ENCODE data around the gene SYT1. TPM values are rescaled to one million over a fixed set of nuclear protein-coding genes. Genes with fewer than 3 reads are reported as not detected.

Gene SYT1
- total and polyA plus RNA-seq, 2 of the 4 experiments (the other 2 are of a cell fraction) = 2.8 to 3.0 TPM

DNA sequence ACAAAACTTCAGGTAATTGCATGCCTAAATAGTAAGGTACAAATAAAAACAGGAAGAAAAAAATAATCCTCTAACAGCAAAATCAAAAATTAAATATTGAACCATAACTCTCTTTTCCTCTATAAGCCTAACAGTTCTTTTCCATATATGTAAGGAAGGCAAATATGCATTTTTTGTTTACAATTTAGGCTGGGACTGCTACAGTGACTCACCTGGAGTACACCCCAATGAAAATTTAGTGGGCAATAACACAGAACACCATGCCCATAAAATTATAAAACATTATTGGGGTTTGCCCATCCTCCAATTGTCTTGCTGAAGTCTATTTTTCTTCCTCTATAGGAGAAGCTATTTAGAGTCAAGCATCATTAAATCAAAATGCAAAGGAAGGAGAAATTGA lies 549.2 kb downstream of the SYT1 start:
- no peak overlapping the region for H2BK5ac ChIP-seq (ENCODE audit: low read depth, low read length, poor library complexity, severe bottlenecking)
- H2AK9ac ChIP-seq (replicated peaks; ENCODE audit: low read depth, low read length, poor library complexity) = no peak overlapping the region
- H2AFZ ChIP-seq (replicated peaks; ENCODE audit: low read length, poor library complexity) = no peak overlapping the region
- peak overlapping the region; percentile 4; the same call in 1 of the 2 replicates for H2BK120ac ChIP-seq (ENCODE audit: low read depth, low read length)
- dilution Hi-C loops (cut with HindIII; ENCODE audit: low sequenced_read_pairs, unreplicated experiment) = no loop called here
- H4K5ac ChIP-seq (ENCODE audit: low read depth, low read length) = no peak overlapping the region
- H3K9ac ChIP-seq (ENCODE audit: low read depth, low read length) = no peak overlapping the region
- H2BK20ac ChIP-seq (ENCODE audit: low read depth, low read length) = no peak overlapping the region
- H4K20me1 ChIP-seq (ENCODE audit: insufficient read depth, low read length) = no peaks in the 10 kb centered on the region
- no peak overlapping the region for H3K23ac ChIP-seq (ENCODE audit: low read depth, low read length)
- ChIA-PET POLR2A (ENCODE audit: unreplicated experiment) (no interaction called here), CTCF (no interaction called here)
- H3K36me3 ChIP-seq (ENCODE audit: control insufficient read depth, insufficient read depth, low read length) = no peaks in the 10 kb centered on the region
- H3K4me3 ChIP-seq (ENCODE audit: insufficient read depth, low read depth, low read length) = no peak overlapping the region
- BruUV-seq (replicated peaks) = no TSS peak
- no peak overlapping the region for H3K4ac ChIP-seq (ENCODE audit: low read depth, low read length)
- H3K9me1 ChIP-seq (ENCODE audit: insufficient read depth, low read length) = 0 out of 2 replicates have a peak, but pooled peaks cover 4% of the 10 kb centered on the region
- peaks cover 0 to 3% of the 10 kb centered on the region in 2 experiments; a peak in 1 of 4 replicates for H3K79me1 ChIP-seq (ENCODE audit: low read depth in 1 of 2, low read length in 2 of 2)
- H3K4me1 ChIP-seq (ENCODE audit: control insufficient read depth, insufficient read depth, low read length) = peaks cover 10% of the 10 kb centered on the region
- 0 out of 4 replicates have a peak overlapping the region, but pooled peaks of 1 of the 2 experiments have one; percentile 26 for H4K8ac ChIP-seq (ENCODE audit: low read depth in 2 of 2, low read length in 2 of 2)
- H4K91ac ChIP-seq (ENCODE audit: insufficient read depth, low read depth, low read length) = no peak overlapping the region; the same call in 1 of the 2 replicates
- peak overlapping the region; percentile 50; the same call in 1 of the 2 replicates for H3K18ac ChIP-seq (ENCODE audit: low read depth, low read length)
- DNase-seq (no peak), ATAC-seq (ENCODE audit: low read depth) (no peak)
- peak overlapping the region; percentile 90; the same call in 1 of the 3 replicates for H2BK15ac ChIP-seq (ENCODE audit: low read depth, low read length)
- no peak overlapping the region; the same call in 1 of the 2 replicates for H3K14ac ChIP-seq (replicated peaks; ENCODE audit: low read depth, low read length)
- H3K9me3 ChIP-seq (ENCODE audit: control insufficient read depth, insufficient read depth, low read length) = no peaks in the 10 kb centered on the region
- no peaks in the 10 kb centered on the region for H3K27me3 ChIP-seq (ENCODE audit: control insufficient read depth, insufficient read depth, low read length)
- in situ Hi-C loops (cut with MboI; ENCODE audit: low sequenced_read_pairs) = loop anchor here (25.0 kb wide), 3 partner anchors 524 to 1524 kb away; partner anchors contain the start of genes LIN7A and PPP1R12A
- no peak overlapping the region for H3K4me2 ChIP-seq (ENCODE audit: low read depth, low read length)
- intact Hi-C loops (cut with micrococcal nuclease) = no loop called here
- H3K56ac ChIP-seq (ENCODE audit: extremely low read depth, insufficient read depth, low read length) = no peak overlapping the region
- H2AK5ac ChIP-seq (ENCODE audit: low read depth, low read length) = no peak overlapping the region
- TF ChIP-seq POLR2A (IDR thresholded peaks at IDR 0.05; ENCODE audit: low read depth, low read length) (no peak), NFE2L2 (IDR thresholded peaks at IDR 0.05; ENCODE audit: low read depth, low read length) (no peak), MAZ (IDR thresholded peaks at IDR 0.05; ENCODE audit: borderline replicate concordance, low read depth, low read length) (no peak), CEBPB (IDR thresholded peaks at IDR 0.05; ENCODE audit: low read depth, low read length) (no peak), SMC3 (IDR thresholded peaks at IDR 0.05; ENCODE audit: low read depth, low read length) (no peak), RAD21 (IDR thresholded peaks at IDR 0.05; ENCODE audit: low read length) (no peak), MAFK (IDR thresholded peaks at IDR 0.05; ENCODE audit: low read depth, low read length) (no peak)
- TF ChIP-seq, protein P1, sequence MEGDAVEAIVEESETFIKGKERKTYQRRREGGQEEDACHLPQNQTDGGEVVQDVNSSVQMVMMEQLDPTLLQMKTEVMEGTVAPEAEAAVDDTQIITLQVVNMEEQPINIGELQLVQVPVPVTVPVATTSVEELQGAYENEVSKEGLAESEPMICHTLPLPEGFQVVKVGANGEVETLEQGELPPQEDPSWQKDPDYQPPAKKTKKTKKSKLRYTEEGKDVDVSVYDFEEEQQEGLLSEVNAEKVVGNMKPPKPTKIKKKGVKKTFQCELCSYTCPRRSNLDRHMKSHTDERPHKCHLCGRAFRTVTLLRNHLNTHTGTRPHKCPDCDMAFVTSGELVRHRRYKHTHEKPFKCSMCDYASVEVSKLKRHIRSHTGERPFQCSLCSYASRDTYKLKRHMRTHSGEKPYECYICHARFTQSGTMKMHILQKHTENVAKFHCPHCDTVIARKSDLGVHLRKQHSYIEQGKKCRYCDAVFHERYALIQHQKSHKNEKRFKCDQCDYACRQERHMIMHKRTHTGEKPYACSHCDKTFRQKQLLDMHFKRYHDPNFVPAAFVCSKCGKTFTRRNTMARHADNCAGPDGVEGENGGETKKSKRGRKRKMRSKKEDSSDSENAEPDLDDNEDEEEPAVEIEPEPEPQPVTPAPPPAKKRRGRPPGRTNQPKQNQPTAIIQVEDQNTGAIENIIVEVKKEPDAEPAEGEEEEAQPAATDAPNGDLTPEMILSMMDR (conservative IDR thresholded peaks at IDR 0.05; ENCODE audit: low read depth, low read length) = no peak
- TF ChIP-seq, protein P2, sequence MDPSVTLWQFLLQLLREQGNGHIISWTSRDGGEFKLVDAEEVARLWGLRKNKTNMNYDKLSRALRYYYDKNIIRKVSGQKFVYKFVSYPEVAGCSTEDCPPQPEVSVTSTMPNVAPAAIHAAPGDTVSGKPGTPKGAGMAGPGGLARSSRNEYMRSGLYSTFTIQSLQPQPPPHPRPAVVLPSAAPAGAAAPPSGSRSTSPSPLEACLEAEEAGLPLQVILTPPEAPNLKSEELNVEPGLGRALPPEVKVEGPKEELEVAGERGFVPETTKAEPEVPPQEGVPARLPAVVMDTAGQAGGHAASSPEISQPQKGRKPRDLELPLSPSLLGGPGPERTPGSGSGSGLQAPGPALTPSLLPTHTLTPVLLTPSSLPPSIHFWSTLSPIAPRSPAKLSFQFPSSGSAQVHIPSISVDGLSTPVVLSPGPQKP (IDR thresholded peaks at IDR 0.05; ENCODE audit: borderline replicate concordance, low read depth, low read length) = no peak
- no peak overlapping the region for H3K27ac ChIP-seq (ENCODE audit: insufficient read depth, low read length)
